ENCODE results near the gene PLA2G2D.
"Not testable (repeated sequence)": the region's sequence is repeated elsewhere in the genome, so short reads cannot be mapped to it uniquely, and the experiment has no call there.

The PLA2G2D gene

GRCh38 chr1:20143318-20143717, 24.0 kb upstream of the PLA2G2D start:
- DNase-seq (ENCODE audit: low read depth in 2 of 2, low spot score in 1 of 2): no peak

GRCh38 chr1:20142001-20142710, 22.8 kb upstream of the PLA2G2D start:
- DNase-seq (ENCODE audit: low read depth in 2 of 2, low spot score in 1 of 2): no peak

- no peak for DNase-seq (ENCODE audit: low read depth in 2 of 2, low spot score in 1 of 2)
Observed at GRCh38 chr1:20141466-20141865, 22.1 kb upstream of the PLA2G2D start.

GRCh38 chr1:20141001-20141400, 21.7 kb upstream of the PLA2G2D start:
- DNase-seq (ENCODE audit: low read depth in 2 of 2, low spot score in 1 of 2): no peak

- DNase-seq (ENCODE audit: low read depth in 2 of 2, low spot score in 1 of 2): no peak
Observed at GRCh38 chr1:20139776-20140612, 20.7 kb upstream of the PLA2G2D start.

GRCh38 chr1:20138961-20139550, 19.7 kb upstream of the PLA2G2D start, which contains the start of gene PLA2G2F:
Gene PLA2G2F (plus strand): TSS chr1:20139323. CDS start chr1:20139428, 105 bp downstream.
- DNase-seq (ENCODE audit: low read depth in 2 of 2, low spot score in 1 of 2): no peak

- DNase-seq (ENCODE audit: low read depth in 2 of 2, low spot score in 1 of 2): no peak
Observed at GRCh38 chr1:20138346-20138745, 19.0 kb upstream of the PLA2G2D start.

GRCh38 chr1:20137604-20138003, 18.3 kb upstream of the PLA2G2D start:
- no peak for DNase-seq (ENCODE audit: low read depth in 2 of 2, low spot score in 1 of 2)

- no peak for DNase-seq (ENCODE audit: low read depth in 2 of 2, low spot score in 1 of 2)
Observed at GRCh38 chr1:20137055-20137454, 17.7 kb upstream of the PLA2G2D start.

GRCh38 chr1:20136249-20136648, 16.9 kb upstream of the PLA2G2D start:
- no peak for DNase-seq (ENCODE audit: low read depth in 2 of 2, low spot score in 1 of 2)

GRCh38 chr1:20134995-20135394, 15.7 kb upstream of the PLA2G2D start:
- DNase-seq (ENCODE audit: low read depth in 2 of 2, low spot score in 1 of 2): no peak

- DNase-seq (ENCODE audit: low read depth in 2 of 2, low spot score in 1 of 2): not testable (repeated sequence)
Observed at GRCh38 chr1:20130518-20130917, 11.2 kb upstream of the PLA2G2D start.

- no peak for DNase-seq (ENCODE audit: low read depth in 2 of 2, low spot score in 1 of 2)
Observed at GRCh38 chr1:20126806-20127440, 7.6 kb upstream of the PLA2G2D start.

GRCh38 chr1:20126041-20126805, 6.9 kb upstream of the PLA2G2D start:
- no peak for DNase-seq (ENCODE audit: low read depth in 2 of 2, low spot score in 1 of 2)

- DNase-seq (ENCODE audit: low read depth in 2 of 2, low spot score in 1 of 2): no peak
Observed at GRCh38 chr1:20125100-20125499, 5.8 kb upstream of the PLA2G2D start.

- no peak for DNase-seq (ENCODE audit: low read depth in 2 of 2, low spot score in 1 of 2)
Observed at GRCh38 chr1:20124456-20125057, 5.2 kb upstream of the PLA2G2D start.

- no peak for DNase-seq (ENCODE audit: low read depth in 2 of 2, low spot score in 1 of 2)
Observed at GRCh38 chr1:20123722-20124455, 4.6 kb upstream of the PLA2G2D start.

- no peak for DNase-seq (ENCODE audit: low read depth in 2 of 2, low spot score in 1 of 2)
Observed at GRCh38 chr1:20120796-20121195, 1.5 kb upstream of the PLA2G2D start.

GRCh38 chr1:20117236-20117635, 2.1 kb downstream of the PLA2G2D start:
- DNase-seq (ENCODE audit: low read depth in 2 of 2, low spot score in 1 of 2): no peak

GRCh38 chr1:20115916-20116315, 3.4 kb downstream of the PLA2G2D start:
- no peak for DNase-seq (ENCODE audit: low read depth in 2 of 2, low spot score in 1 of 2)

Measured in stimulated activated CD8-positive, alpha-beta memory T cell treated with anti-CD3 and anti-CD28 coated beads, Interleukin-4, amount 100 ng/mL, for 1 hour (primary cell).